ENCODE data around the gene MRPL32. TPM values are rescaled to one million over a fixed set of nuclear protein-coding genes. Genes with fewer than 3 reads are reported as not detected.

The MRPL32 gene
- total RNA-seq, 1 experiment from 2014 or later: 52.8 TPM

DNA sequence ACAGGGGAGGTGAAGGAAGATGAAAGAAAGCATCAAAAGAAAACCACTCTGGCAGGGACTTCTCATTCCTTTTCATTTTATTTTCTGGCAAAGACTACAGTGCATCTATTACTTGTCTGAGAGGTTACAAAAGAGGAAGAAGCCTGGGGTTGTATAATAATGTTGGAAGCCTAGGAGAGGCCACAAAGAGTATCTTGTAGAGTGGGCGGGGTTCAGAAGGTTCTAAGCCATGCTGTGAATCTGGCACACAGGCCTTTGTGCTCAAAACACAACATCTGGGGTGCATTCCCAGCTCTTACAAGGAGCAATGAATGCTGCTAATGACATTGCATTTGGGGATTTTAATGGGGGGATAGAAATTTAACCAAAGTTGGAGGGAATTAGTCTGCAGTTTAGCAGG, 49.4 kb downstream of the MRPL32 start:
- intact Hi-C loops (cut with micrococcal nuclease; ENCODE audit: unreplicated experiment): no loop called here
- POLR2A ChIA-PET: no interaction called here

DNA sequence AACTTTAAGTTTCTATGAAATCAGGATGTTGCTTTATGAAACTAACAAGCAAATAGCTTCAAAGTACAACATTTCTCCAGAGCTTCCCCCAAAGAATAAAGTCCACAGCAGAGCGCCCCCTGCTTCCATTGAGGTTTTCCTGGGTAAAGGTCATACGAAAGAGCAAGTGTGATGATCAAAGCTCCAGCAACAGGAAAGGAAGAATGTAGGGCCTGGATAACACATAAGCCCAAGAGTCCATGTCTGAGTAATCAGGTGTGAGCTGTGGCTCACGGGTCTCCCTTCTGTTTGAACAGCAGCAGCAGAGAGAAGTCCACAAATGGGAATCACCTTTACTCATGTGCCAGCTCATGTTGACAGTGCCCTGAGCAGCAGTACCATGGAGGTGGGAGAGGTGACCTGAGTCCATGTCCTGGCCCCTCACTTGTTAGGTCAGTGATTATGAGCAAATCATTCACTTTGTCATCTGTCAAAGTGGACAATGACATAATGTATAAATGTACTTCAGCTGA, 50.5 kb downstream of the MRPL32 start:
- intact Hi-C loops (cut with micrococcal nuclease; ENCODE audit: unreplicated experiment): no loop called here
- no TSS peak for BruUV-seq (replicated peaks)
- Histone ChIP-seq H3K4me3 (ENCODE audit: low read depth in 2 of 2, low read length in 2 of 2) (no peak overlapping the region), H3K9me3 (ENCODE audit: control insufficient read depth, insufficient read depth, low read depth, low read length) (no peaks in the 10 kb centered on the region), H3K4me1 (ENCODE audit: control insufficient read depth, insufficient read depth, low read length) (no peaks in the 10 kb centered on the region), H3K27ac (ENCODE audit: low read length) (no peak overlapping the region), H3K27me3 (ENCODE audit: control insufficient read depth, insufficient read depth, low read length) (no peaks in the 10 kb centered on the region), H3K36me3 (ENCODE audit: control insufficient read depth, insufficient read depth, low read length) (no peaks in the 10 kb centered on the region)
- DNase-seq (ENCODE audit: low read depth, low spot score): no peak
- no peak for TF ChIP-seq POLR2AphosphoS5 (IDR thresholded peaks at IDR 0.05; ENCODE audit: low read depth, low read length)
- TF ChIP-seq, protein P1, sequence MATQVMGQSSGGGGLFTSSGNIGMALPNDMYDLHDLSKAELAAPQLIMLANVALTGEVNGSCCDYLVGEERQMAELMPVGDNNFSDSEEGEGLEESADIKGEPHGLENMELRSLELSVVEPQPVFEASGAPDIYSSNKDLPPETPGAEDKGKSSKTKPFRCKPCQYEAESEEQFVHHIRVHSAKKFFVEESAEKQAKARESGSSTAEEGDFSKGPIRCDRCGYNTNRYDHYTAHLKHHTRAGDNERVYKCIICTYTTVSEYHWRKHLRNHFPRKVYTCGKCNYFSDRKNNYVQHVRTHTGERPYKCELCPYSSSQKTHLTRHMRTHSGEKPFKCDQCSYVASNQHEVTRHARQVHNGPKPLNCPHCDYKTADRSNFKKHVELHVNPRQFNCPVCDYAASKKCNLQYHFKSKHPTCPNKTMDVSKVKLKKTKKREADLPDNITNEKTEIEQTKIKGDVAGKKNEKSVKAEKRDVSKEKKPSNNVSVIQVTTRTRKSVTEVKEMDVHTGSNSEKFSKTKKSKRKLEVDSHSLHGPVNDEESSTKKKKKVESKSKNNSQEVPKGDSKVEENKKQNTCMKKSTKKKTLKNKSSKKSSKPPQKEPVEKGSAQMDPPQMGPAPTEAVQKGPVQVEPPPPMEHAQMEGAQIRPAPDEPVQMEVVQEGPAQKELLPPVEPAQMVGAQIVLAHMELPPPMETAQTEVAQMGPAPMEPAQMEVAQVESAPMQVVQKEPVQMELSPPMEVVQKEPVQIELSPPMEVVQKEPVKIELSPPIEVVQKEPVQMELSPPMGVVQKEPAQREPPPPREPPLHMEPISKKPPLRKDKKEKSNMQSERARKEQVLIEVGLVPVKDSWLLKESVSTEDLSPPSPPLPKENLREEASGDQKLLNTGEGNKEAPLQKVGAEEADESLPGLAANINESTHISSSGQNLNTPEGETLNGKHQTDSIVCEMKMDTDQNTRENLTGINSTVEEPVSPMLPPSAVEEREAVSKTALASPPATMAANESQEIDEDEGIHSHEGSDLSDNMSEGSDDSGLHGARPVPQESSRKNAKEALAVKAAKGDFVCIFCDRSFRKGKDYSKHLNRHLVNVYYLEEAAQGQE (IDR thresholded peaks at IDR 0.05; ENCODE audit: insufficient read depth in 1 of 2, low read depth in 2 of 2, low read length in 1 of 2): no peak
- TF ChIP-seq, protein P2, sequence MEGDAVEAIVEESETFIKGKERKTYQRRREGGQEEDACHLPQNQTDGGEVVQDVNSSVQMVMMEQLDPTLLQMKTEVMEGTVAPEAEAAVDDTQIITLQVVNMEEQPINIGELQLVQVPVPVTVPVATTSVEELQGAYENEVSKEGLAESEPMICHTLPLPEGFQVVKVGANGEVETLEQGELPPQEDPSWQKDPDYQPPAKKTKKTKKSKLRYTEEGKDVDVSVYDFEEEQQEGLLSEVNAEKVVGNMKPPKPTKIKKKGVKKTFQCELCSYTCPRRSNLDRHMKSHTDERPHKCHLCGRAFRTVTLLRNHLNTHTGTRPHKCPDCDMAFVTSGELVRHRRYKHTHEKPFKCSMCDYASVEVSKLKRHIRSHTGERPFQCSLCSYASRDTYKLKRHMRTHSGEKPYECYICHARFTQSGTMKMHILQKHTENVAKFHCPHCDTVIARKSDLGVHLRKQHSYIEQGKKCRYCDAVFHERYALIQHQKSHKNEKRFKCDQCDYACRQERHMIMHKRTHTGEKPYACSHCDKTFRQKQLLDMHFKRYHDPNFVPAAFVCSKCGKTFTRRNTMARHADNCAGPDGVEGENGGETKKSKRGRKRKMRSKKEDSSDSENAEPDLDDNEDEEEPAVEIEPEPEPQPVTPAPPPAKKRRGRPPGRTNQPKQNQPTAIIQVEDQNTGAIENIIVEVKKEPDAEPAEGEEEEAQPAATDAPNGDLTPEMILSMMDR (IDR thresholded peaks at IDR 0.05): no peak
- POLR2A ChIA-PET: no interaction called here
- in situ Hi-C loops (cut with HindIII; ENCODE audit: low pct_unique_long_range_greater_than_20kb, low sequenced_read_pairs): no loop called here
- CTCF ChIA-PET: no interaction called here
- ATAC-seq: no peak

More for the DNA sequence above, 49.4 kb downstream of the MRPL32 start:
- ATAC-seq (no peak), DNase-seq (ENCODE audit: low read depth, low spot score) (no peak)
- TF ChIP-seq, protein P2 (IDR thresholded peaks at IDR 0.05): no peak
- TF ChIP-seq, protein P1 (IDR thresholded peaks at IDR 0.05; ENCODE audit: insufficient read depth in 1 of 2, low read depth in 2 of 2, low read length in 1 of 2): no peak
- TF ChIP-seq SIN3A (IDR thresholded peaks at IDR 0.05; ENCODE audit: borderline replicate concordance, insufficient read depth, low read depth, low read length): no peak
- TF ChIP-seq TCF7L2 (IDR thresholded peaks at IDR 0.05; ENCODE audit: low read depth, low read length): no peak
- TF ChIP-seq POLR2AphosphoS5 (IDR thresholded peaks at IDR 0.05; ENCODE audit: low read depth, low read length): no peak
- BruUV-seq (replicated peaks): no TSS peak
- Histone ChIP-seq H3K36me3 (ENCODE audit: control insufficient read depth, insufficient read depth, low read length) (no peaks in the 10 kb centered on the region), H3K27ac (ENCODE audit: low read length) (no peak overlapping the region), H3K27me3 (ENCODE audit: control insufficient read depth, insufficient read depth, low read length) (no peaks in the 10 kb centered on the region), H3K4me1 (ENCODE audit: control insufficient read depth, insufficient read depth, low read length) (no peaks in the 10 kb centered on the region), H3K4me3 (ENCODE audit: low read depth in 2 of 2, low read length in 2 of 2) (no peak overlapping the region), H3K9me3 (ENCODE audit: control insufficient read depth, insufficient read depth, low read depth, low read length) (no peaks in the 10 kb centered on the region)
- CTCF ChIA-PET: no interaction called here
- in situ Hi-C loops (cut with HindIII; ENCODE audit: low pct_unique_long_range_greater_than_20kb, low sequenced_read_pairs): no loop called here
